Neutrophil (primary cell): ENCODE results near the gene NR0B2.

Experiments
- H3K27ac ChIP-seq: fragments of 200-600 bp; sonication (generic); 2 replicates; pipeline ENCODE4 v1.5.1; 2016; ENCODE audit warnings: mild to moderate bottlenecking, moderate library complexity
- H3K27me3 ChIP-seq: fragments of 200-600 bp; sonication (generic); 2 replicates; pipeline ENCODE4 v1.6.0; 2016; ENCODE audit warnings: mild to moderate bottlenecking
- H3K36me3 ChIP-seq: fragments of 200-600 bp; sonication (generic); 2 replicates; pipeline ENCODE4 v1.5.1; 2017
- H3K4me1 ChIP-seq, 2 experiments: fragments of 200-600 bp in 1 of 2; sonication (generic) in 1 of 2; 1 replicate in 1 of 2; 2 replicates in 1 of 2; pipeline versions ENCODE4 v1.5.1 to v1.6.1; 2013 to 2016; ENCODE audit warnings: low read depth in 1 of 2, low read length in 1 of 2, mild to moderate bottlenecking in 1 of 2, moderate library complexity in 1 of 2; ENCODE audit not compliant: control insufficient read depth in 1 of 2, insufficient read depth in 1 of 2
- H3K4me3 ChIP-seq, 2 experiments: fragments of 200-600 bp in 1 of 2; sonication (generic) in 1 of 2; 1 replicate in 1 of 2; 2 replicates in 1 of 2; pipeline ENCODE4 v1.5.1; 2013 to 2016; ENCODE audit warnings: low read depth in 1 of 2, low read length in 1 of 2, mild to moderate bottlenecking in 1 of 2, moderate library complexity in 1 of 2
- H3K9me3 ChIP-seq: fragments of 200-600 bp; sonication (generic); 2 replicates; pipeline ENCODE4 v1.5.1; 2016
- CTCF ChIP-seq: fragments of 200-600 bp; sonication (generic); IDR thresholded peaks from 2 replicates; pipeline ENCODE4 v1.5.1; 2016; ENCODE audit warnings: antibody characterized with exemption

Gene NR0B2

GRCh38 chr1:26932531-26932930 is 18.8 kb upstream of the NR0B2 start:
- TF ChIP-seq CTCF, result no peak
- Histone ChIP-seq H3K4me1 (no peaks in the 10 kb centered on the region), H3K27me3 (no peaks in the 10 kb centered on the region), H3K27ac (no peak overlapping the region), H3K9me3 (no peaks in the 10 kb centered on the region), H3K4me3 (no peak overlapping the region), H3K36me3 (peaks cover 21% of the 10 kb centered on the region)

- H3K9me3 ChIP-seq, result no peaks in the 10 kb centered on the region
- no peak for TF ChIP-seq CTCF
- no peak overlapping the region for H3K4me3 ChIP-seq
- no peaks in the 10 kb centered on the region for H3K27me3 ChIP-seq
- no peak overlapping the region for H3K27ac ChIP-seq
- H3K36me3 ChIP-seq, result peaks cover 20% of the 10 kb centered on the region
- H3K4me1 ChIP-seq, result peaks cover 13 to 16% of the 10 kb centered on the region in 2 experiments
Measured at GRCh38 chr1:26923711-26924110, 9.9 kb upstream of the NR0B2 start.

- Histone ChIP-seq H3K27me3 (no peaks in the 10 kb centered on the region), H3K27ac (no peak overlapping the region), H3K36me3 (peaks cover 17% of the 10 kb centered on the region), H3K4me1 (peaks cover 13 to 16% of the 10 kb centered on the region in 2 experiments), H3K4me3 (no peak overlapping the region), H3K9me3 (no peaks in the 10 kb centered on the region)
- no peak for TF ChIP-seq CTCF
Measured at GRCh38 chr1:26922901-26923300, 9.1 kb upstream of the NR0B2 start.

GRCh38 chr1:26922431-26922729 is 8.6 kb upstream of the NR0B2 start:
- no peak for TF ChIP-seq CTCF
- Histone ChIP-seq H3K9me3 (no peaks in the 10 kb centered on the region), H3K4me1 (peaks cover 13 to 16% of the 10 kb centered on the region in 2 experiments), H3K27ac (no peak overlapping the region), H3K27me3 (no peaks in the 10 kb centered on the region), H3K4me3 (peak overlapping the region; percentile 94 to 98), H3K36me3 (peaks cover 13% of the 10 kb centered on the region)

GRCh38 chr1:26921540-26922430 is 8.0 kb upstream of the NR0B2 start, which contains the start of gene NUDC:
TSS of gene NUDC (plus strand) at chr1:26921743. CDS start at chr1:26921849, 106 bp downstream.
- H3K36me3 ChIP-seq, result peaks cover 10% of the 10 kb centered on the region
- H3K4me1 ChIP-seq, result peaks cover 13 to 16% of the 10 kb centered on the region in 2 experiments
- H3K4me3 ChIP-seq, result peak within 1 kb of the TSS; percentile 94 to 98
- TF ChIP-seq CTCF, result peak; percentile 32
- H3K27me3 ChIP-seq, result no peaks in the 10 kb centered on the region
- no peaks in the 10 kb centered on the region for H3K9me3 ChIP-seq
- H3K27ac ChIP-seq, result peak within 1 kb of the TSS; percentile 67
